ENCODE measurements around the gene ZNF628.

- TF ChIP-seq CTCF (conservative IDR thresholded peaks at IDR 0.05; ENCODE audit: low read length) (no peak), EZH2phosphoT487 (IDR thresholded peaks at IDR 0.05; ENCODE audit: borderline replicate concordance) (no peak)
Measured at GRCh38 chr19:55491546-55492360, 15.3 kb downstream of the ZNF628 start.
